K562 (cell line): ENCODE results near the gene STX1A. TPM values are rescaled to one million over a fixed set of nuclear protein-coding genes. Genes with fewer than 3 reads are reported as not detected.
A peak's percentile ranks its signal among the peaks of the same experiment; 100 is the strongest.

Source experiments
- FOXA3 ChIP-seq, 2 experiments: fragments of 450-650 bp in 1 of 2; sonication (generic) in 1 of 2; formaldehyde crosslinking; IDR thresholded peaks in 1 of 2; conservative IDR thresholded peaks in 1 of 2; 2 replicates each; pipeline versions ENCODE4 v1.4.0 to v1.8.0; 2020 to 2022; ENCODE audit warnings: mild to moderate bottlenecking in 2 of 2, missing genetic modification reagents in 1 of 2
- IRF1 ChIP-seq: sonication (generic); formaldehyde crosslinking; IDR thresholded peaks from 2 replicates; pipeline ENCODE4 v1.8.0; 2022; ENCODE audit warnings: missing genetic modification reagents, mild to moderate bottlenecking, borderline replicate concordance
- KAT7 ChIP-seq: sonication (generic); formaldehyde crosslinking; IDR thresholded peaks from 2 replicates; pipeline ENCODE4 v1.8.0; 2022; ENCODE audit warnings: missing genetic modification reagents, mild to moderate bottlenecking, borderline replicate concordance
- KLF1 ChIP-seq: fragments of 450-650 bp; IDR thresholded peaks from 2 replicates; pipeline ENCODE4 v1.6.1; 2016; ENCODE audit warnings: missing genetic modification characterization, missing compliant biosample characterization
- MBD1 ChIP-seq: fragments of 250-450 bp; sonication (Bioruptor Pico); IDR thresholded peaks from 2 replicates; pipeline ENCODE4 v1.8.0; 2022; ENCODE audit warnings: inconsistent platforms
- RERE ChIP-seq: sonication (generic); formaldehyde crosslinking; IDR thresholded peaks from 2 replicates; pipeline ENCODE4 v1.8.0; 2023; ENCODE audit warnings: missing genetic modification reagents, mild to moderate bottlenecking, borderline replicate concordance
- SAP30 ChIP-seq: fragments of 200-600 bp; sonication (generic); IDR thresholded peaks from 2 replicates; pipeline ENCODE4 v1.6.1; 2012; ENCODE audit warnings: borderline replicate concordance, low read depth, mild to moderate bottlenecking, moderate library complexity, low read length, control low read depth, inconsistent platforms; ENCODE audit not compliant: insufficient read depth, poor library complexity, severe bottlenecking
- SIN3B ChIP-seq: fragments of 450-650 bp; IDR thresholded peaks from 2 replicates; pipeline ENCODE4 v1.6.1; 2017; ENCODE audit warnings: low read depth, mild to moderate bottlenecking, moderate library complexity
- TBP ChIP-seq: optimal IDR thresholded peaks from 2 replicates; pipeline ENCODE3; 2011; ENCODE audit warnings: low read depth, low read length, improper control_type of control experiment
- TEAD1 ChIP-seq, 2 experiments: fragments of 450-650 bp in 1 of 2; sonication (generic) in 1 of 2; formaldehyde crosslinking; IDR thresholded peaks; 2 replicates each; pipeline versions ENCODE4 v1.4.0 to v1.8.0; 2020 to 2022; ENCODE audit warnings: mild to moderate bottlenecking in 2 of 2, missing genetic modification reagents in 1 of 2
- polyA plus RNA-seq, 8 experiments: library from polyadenylated mRNA; depleted of rRNA in 4 of 8; stranded (reverse) in 5 of 8; unstranded in 3 of 8; fragments of >200 nt; fragmentation: Nextera tagmentation in 2 of 8; fragmentation: Illumina TruSeq in 1 of 8; extraction: Ambion mirVana in 2 of 8; extraction: Trizol in 1 of 8; gene quantifications; 2 replicates each; pipeline versions ENCODE4 v1.2.1 to v1.2.3, GENCODE V29; 2011 to 2014; ENCODE audit warnings: inconsistent platforms in 1 of 8, missing spikeins in 1 of 8
- total RNA-seq, 7 experiments: library from RNA; depleted of rRNA in 6 of 7; stranded (reverse); fragments of >200 nt in 6 of 7; fragmentation: Illumina TruSeq in 2 of 7; extraction: Trizol in 2 of 7; gene quantifications; 2 replicates each; pipeline versions ENCODE4 v1.2.1 to v1.2.3, GENCODE V29; 2011 to 2021; ENCODE audit warnings: low replicate concordance in 1 of 7
- TF ChIP-seq, protein P1 (sequence below): sonication (generic); formaldehyde crosslinking; IDR thresholded peaks from 2 replicates; pipeline ENCODE4 v1.8.0; 2023; ENCODE audit warnings: mild to moderate bottlenecking, missing genetic modification reagents

Gene STX1A
- total and polyA plus RNA-seq, 9 of the 15 experiments (the other 6 are each of a cell fraction or from before 2014, with no cell fraction given), result 0.04 to 15.1 (median 6.3) TPM

- TF ChIP-seq RERE, result peak; percentile 88; the same call in 1 of the 2 replicates
- no peak for TF ChIP-seq KLF1 (tag)
- no peak for TF ChIP-seq TBP
- no peak for TF ChIP-seq IRF1 (CRISPR knock-in tag)
- TF ChIP-seq, protein P1, sequence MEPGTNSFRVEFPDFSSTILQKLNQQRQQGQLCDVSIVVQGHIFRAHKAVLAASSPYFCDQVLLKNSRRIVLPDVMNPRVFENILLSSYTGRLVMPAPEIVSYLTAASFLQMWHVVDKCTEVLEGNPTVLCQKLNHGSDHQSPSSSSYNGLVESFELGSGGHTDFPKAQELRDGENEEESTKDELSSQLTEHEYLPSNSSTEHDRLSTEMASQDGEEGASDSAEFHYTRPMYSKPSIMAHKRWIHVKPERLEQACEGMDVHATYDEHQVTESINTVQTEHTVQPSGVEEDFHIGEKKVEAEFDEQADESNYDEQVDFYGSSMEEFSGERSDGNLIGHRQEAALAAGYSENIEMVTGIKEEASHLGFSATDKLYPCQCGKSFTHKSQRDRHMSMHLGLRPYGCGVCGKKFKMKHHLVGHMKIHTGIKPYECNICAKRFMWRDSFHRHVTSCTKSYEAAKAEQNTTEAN, result no peak
- TF ChIP-seq TEAD1 (CRISPR knock-in tag; IDR thresholded peaks at IDR 0.05), result no peak
- TF ChIP-seq KAT7 (CRISPR knock-in tag), result peak; percentile 86
- peak; percentile 73 for TF ChIP-seq SIN3B
- peak; percentile 35 for TF ChIP-seq SAP30
- no peak for TF ChIP-seq FOXA3 (CRISPR knock-in tag; conservative IDR thresholded peaks at IDR 0.05 in 1 of 2, IDR thresholded peaks at IDR 0.05 in 1 of 2)
- no peak for TF ChIP-seq MBD1 (CRISPR knock-in tag)
Measured at GRCh38 chr7:73718905-73719805, at the start of gene STX1A (continued).
